ENCODE measurements around the gene ARAP1. TPM values are rescaled to one million over a fixed set of nuclear protein-coding genes. Genes with fewer than 3 reads are reported as not detected.

ARAP1 gene
- total RNA-seq, 1 experiment from 2014 or later, result 76.1 TPM

DNA sequence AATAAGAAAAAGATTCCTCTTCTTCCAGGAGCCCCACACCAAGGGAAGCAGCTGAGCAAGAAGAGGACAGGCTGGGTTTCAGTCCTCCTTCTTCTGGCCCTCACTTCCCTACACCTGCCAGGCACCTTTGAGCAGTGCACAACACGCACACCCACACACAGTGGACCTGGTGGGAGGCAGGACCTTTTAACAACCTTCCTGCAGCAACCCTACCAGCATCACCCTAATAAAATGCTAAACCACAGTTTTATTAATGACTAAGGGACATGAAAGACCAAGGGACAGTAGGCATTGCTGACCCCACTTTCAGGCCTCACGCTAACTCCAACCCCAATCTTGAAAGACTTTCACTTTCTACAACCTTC lies 12.2 kb downstream of the ARAP1 start:
- Histone ChIP-seq H3K4me2 (ENCODE audit: low read depth, low read length, poor library complexity, severe bottlenecking) (peak overlapping the region; percentile 85), H3K79me2 (ENCODE audit: low read length) (peaks cover 89% of the 10 kb centered on the region), H3K9me2 (replicated peaks; ENCODE audit: insufficient read depth, low read length) (no peaks in the 10 kb centered on the region), H3K9ac (ENCODE audit: low read length) (peak overlapping the region; percentile 91), H3K4me3 (ENCODE audit: low read length) (peak overlapping the region; percentile 70; the same call in 1 of the 2 replicates), H3K9me3 (ENCODE audit: low read length) (no peaks in the 10 kb centered on the region), H4K20me1 (ENCODE audit: insufficient read depth, low read depth, low read length) (peaks cover 11% of the 10 kb centered on the region; the same call in 1 of the 2 replicates), H3K4me1 (ENCODE audit: low read length) (peaks cover 89% of the 10 kb centered on the region), H3K27me3 (ENCODE audit: low read length) (no peaks in the 10 kb centered on the region), H2AFZ (ENCODE audit: low read length) (no peak overlapping the region), H3K36me3 (ENCODE audit: insufficient read depth, low read length) (no peaks in the 10 kb centered on the region), H3K27ac (ENCODE audit: low read length) (peak overlapping the region; percentile 98)
- DNase-seq, result peak; percentile 62

DNA sequence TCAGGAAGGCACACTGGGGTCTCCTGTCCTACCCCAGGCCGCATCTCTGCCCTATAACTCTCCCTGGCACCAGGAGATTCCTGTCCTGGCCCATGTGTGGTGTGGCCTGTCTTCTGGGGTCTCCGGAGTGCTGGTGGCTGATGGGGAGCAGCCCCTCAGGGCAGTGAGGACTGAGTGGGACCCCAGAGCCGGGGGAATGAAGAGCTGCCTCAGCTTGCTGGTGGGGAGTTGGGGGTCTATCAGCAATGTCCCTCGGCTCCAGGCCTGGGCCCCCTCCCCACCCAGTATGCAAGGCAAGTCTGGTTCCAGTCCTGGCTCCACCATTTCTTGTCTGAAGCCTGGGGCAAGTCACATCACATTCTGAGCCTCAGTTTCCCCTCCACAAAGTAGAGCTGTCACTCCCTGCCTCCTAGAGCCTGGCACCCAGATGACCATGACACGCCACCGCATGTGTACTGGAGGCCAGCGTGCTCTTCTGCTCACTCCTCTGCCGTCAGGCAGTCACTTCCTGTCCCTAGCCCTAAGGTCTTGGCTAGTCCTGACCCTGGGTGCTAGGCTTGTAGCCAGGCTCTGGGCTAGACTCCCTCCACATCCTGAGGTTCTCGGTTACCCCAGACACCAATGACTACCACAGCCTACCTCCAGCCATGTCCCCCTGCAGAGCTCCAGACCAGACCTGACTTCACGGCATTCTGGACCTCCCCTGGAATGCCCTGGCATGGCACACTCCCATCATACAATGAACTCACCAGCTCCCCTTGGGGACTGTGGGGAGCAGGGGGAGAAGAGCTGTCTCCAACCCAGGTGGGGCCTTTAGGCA lies 12.8 kb downstream of the ARAP1 start:
- H3K4me3 ChIP-seq (ENCODE audit: low read length), result peak overlapping the region; percentile 70

DNA sequence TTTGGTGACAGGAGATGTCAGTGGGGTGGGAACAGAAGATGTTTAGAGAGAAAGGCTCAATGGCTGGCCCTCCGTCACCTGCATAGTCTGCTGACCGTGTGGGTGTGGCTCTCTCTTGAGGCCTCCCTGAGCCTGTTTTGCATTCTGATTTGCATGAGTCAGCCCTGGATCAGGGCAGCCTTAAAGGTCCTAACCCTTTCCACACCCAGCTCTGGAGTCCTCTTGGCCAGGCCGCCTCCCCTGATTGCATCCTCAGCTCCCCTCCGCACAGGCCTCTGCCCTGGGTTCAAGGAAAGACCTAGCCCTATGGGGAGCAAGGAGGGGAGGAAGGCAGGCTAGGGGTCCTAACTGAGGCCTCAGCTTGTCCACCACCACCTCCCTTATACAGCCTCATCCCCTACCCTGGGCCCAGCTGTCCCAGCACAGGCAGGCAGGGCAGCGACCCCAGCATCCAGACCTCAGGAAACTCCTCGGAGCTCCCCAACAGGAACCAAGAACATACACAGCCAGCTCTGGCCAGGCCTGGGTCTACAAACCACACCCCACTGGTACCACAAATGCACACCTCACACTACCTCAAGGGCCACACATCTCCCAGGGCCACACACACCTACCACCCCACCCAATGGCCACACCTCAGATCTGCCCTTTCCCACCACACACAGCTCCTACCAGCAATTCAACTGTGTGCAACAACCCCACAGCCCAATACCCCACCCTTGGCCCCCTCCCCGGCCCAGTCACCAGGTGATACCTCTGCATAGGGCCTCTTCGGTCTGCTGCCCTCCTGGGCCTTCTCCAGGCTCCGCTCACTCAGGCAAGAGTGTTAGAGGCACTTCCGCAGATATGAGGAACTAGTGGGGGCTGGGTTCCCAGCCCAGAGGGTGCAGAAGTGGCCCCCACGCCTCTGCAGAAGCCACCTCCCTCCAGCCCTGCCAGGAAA lies 13.7 kb downstream of the ARAP1 start:
- no peaks in the 10 kb centered on the region for H3K9me2 ChIP-seq (replicated peaks; ENCODE audit: insufficient read depth, low read length)
- peaks cover 88% of the 10 kb centered on the region for H3K79me2 ChIP-seq (ENCODE audit: low read length)
- peaks cover 73% of the 10 kb centered on the region for H3K4me1 ChIP-seq (ENCODE audit: low read length)
- peak overlapping the region; percentile 98 for H3K27ac ChIP-seq (ENCODE audit: low read length)
- 0 out of 2 replicates have a peak, but pooled peaks cover under 1% of the 10 kb centered on the region for H3K36me3 ChIP-seq (ENCODE audit: insufficient read depth, low read length)
- peak overlapping the region; percentile 91 for H3K9ac ChIP-seq (ENCODE audit: low read length)
- DNase-seq, result peak; percentile 94
- no peaks in the 10 kb centered on the region for H3K27me3 ChIP-seq (ENCODE audit: low read length)
- H3K4me3 ChIP-seq (ENCODE audit: low read length), result peak overlapping the region; percentile 70
- H2AFZ ChIP-seq (ENCODE audit: low read length), result no peak overlapping the region
- no peaks in the 10 kb centered on the region for H3K9me3 ChIP-seq (ENCODE audit: low read length)
- peak overlapping the region; percentile 85 for H3K4me2 ChIP-seq (ENCODE audit: low read depth, low read length, poor library complexity, severe bottlenecking)
- peaks cover under 1% of the 10 kb centered on the region; the same call in 1 of the 2 replicates for H4K20me1 ChIP-seq (ENCODE audit: insufficient read depth, low read depth, low read length)

More for the DNA sequence above, 12.8 kb downstream of the ARAP1 start:
- Histone ChIP-seq H3K79me2 (ENCODE audit: low read length) (peaks cover 89% of the 10 kb centered on the region), H3K9me3 (ENCODE audit: low read length) (no peaks in the 10 kb centered on the region), H2AFZ (ENCODE audit: low read length) (no peak overlapping the region), H3K9me2 (replicated peaks; ENCODE audit: insufficient read depth, low read length) (no peaks in the 10 kb centered on the region), H3K4me1 (ENCODE audit: low read length) (peaks cover 83% of the 10 kb centered on the region), H3K4me2 (ENCODE audit: low read depth, low read length, poor library complexity, severe bottlenecking) (peak overlapping the region; percentile 85), H4K20me1 (ENCODE audit: insufficient read depth, low read depth, low read length) (peaks cover 9% of the 10 kb centered on the region; the same call in 1 of the 2 replicates), H3K36me3 (ENCODE audit: insufficient read depth, low read length) (no peaks in the 10 kb centered on the region), H3K27me3 (ENCODE audit: low read length) (no peaks in the 10 kb centered on the region), H3K9ac (ENCODE audit: low read length) (peak overlapping the region; percentile 91), H3K27ac (ENCODE audit: low read length) (peak overlapping the region; percentile 98)
- peak; percentile 70 for DNase-seq

DNA sequence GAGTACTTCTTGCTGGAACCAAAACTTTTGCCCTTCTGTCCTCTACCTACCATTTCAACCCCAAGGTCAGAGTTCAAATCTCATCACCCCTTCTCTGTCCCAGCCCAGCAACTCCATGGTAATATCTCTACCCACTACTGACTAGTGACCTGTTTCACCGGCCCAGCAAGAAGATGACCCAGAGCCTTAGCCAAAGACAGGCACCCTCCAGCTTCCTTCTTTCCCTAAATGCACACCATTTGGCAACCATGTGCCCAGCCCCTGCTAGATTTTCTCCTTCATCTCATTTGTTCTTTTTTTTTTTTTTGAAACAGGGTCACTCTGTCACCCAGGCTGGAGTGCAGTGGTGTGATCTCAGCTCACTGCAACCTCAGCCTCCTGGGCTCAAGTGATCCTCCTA lies 14.9 kb downstream of the ARAP1 start:
- H3K79me2 ChIP-seq (ENCODE audit: low read length), result peaks cover 89% of the 10 kb centered on the region
- H3K4me3 ChIP-seq (ENCODE audit: low read length), result peak overlapping the region; percentile 70; the same call in 1 of the 2 replicates
- H3K9ac ChIP-seq (ENCODE audit: low read length), result peak overlapping the region; percentile 91

DNA sequence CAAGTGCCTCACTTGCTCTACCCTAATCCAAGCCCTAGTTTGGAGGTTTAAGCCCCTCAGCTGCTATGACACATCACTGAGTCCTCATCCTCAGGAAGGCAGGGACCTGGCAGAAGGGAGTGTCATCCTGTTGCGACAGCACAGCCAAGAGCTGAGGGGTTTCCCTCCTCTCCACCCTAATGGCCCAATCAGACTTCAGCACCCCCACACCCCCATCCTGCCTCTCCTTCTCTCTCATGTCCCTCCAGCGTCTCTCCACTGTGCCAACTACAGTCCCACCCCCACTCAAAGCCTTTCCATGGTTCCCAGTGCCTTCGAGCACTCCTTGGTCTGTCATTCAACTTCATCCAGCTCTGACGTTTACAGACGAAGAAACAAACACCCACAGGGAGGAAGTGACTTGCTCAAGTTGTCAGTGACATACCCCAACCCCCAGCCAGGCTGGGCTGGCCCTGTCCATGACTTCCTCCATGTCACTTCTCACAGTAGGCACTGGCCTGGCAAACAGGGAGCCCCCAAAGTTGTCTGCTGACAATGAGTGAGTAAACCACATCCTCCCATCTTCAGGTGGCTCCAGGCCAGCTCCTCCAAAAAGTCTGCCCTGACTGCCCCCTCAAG lies 15.6 kb downstream of the ARAP1 start:
- peak overlapping the region; percentile 98 for H3K27ac ChIP-seq (ENCODE audit: low read length)
- peak overlapping the region; percentile 5; the same call in 1 of the 2 replicates for H3K4me3 ChIP-seq (ENCODE audit: low read length)
- DNase-seq, result peak; percentile 60
- peak overlapping the region; percentile 85 for H3K4me2 ChIP-seq (ENCODE audit: low read depth, low read length, poor library complexity, severe bottlenecking)
- peaks cover 85% of the 10 kb centered on the region for H3K79me2 ChIP-seq (ENCODE audit: low read length)
- no peaks in the 10 kb centered on the region for H3K9me2 ChIP-seq (replicated peaks; ENCODE audit: insufficient read depth, low read length)
- peaks cover 19% of the 10 kb centered on the region for H3K36me3 ChIP-seq (ENCODE audit: insufficient read depth, low read length)
- no peaks in the 10 kb centered on the region for H4K20me1 ChIP-seq (ENCODE audit: insufficient read depth, low read depth, low read length)
- H2AFZ ChIP-seq (ENCODE audit: low read length), result no peak overlapping the region
- H3K9me3 ChIP-seq (ENCODE audit: low read length), result no peaks in the 10 kb centered on the region; the same call in 1 of the 2 replicates
- H3K27me3 ChIP-seq (ENCODE audit: low read length), result no peaks in the 10 kb centered on the region
- H3K9ac ChIP-seq (ENCODE audit: low read length), result peak overlapping the region; percentile 91
- H3K4me1 ChIP-seq (ENCODE audit: low read length), result peaks cover 54% of the 10 kb centered on the region

More for the DNA sequence above, 14.9 kb downstream of the ARAP1 start:
- DNase-seq, result no peak
- H3K4me2 ChIP-seq (ENCODE audit: low read depth, low read length, poor library complexity, severe bottlenecking), result peak overlapping the region; percentile 85
- no peaks in the 10 kb centered on the region for H4K20me1 ChIP-seq (ENCODE audit: insufficient read depth, low read depth, low read length)
- H3K4me1 ChIP-seq (ENCODE audit: low read length), result peaks cover 62% of the 10 kb centered on the region
- no peaks in the 10 kb centered on the region; the same call in 1 of the 2 replicates for H3K9me3 ChIP-seq (ENCODE audit: low read length)
- H3K36me3 ChIP-seq (ENCODE audit: insufficient read depth, low read length), result peaks cover 12% of the 10 kb centered on the region
- no peak overlapping the region for H2AFZ ChIP-seq (ENCODE audit: low read length)
- no peaks in the 10 kb centered on the region for H3K27me3 ChIP-seq (ENCODE audit: low read length)
- H3K27ac ChIP-seq (ENCODE audit: low read length), result peak overlapping the region; percentile 98
- no peaks in the 10 kb centered on the region for H3K9me2 ChIP-seq (replicated peaks; ENCODE audit: insufficient read depth, low read length)

DNA sequence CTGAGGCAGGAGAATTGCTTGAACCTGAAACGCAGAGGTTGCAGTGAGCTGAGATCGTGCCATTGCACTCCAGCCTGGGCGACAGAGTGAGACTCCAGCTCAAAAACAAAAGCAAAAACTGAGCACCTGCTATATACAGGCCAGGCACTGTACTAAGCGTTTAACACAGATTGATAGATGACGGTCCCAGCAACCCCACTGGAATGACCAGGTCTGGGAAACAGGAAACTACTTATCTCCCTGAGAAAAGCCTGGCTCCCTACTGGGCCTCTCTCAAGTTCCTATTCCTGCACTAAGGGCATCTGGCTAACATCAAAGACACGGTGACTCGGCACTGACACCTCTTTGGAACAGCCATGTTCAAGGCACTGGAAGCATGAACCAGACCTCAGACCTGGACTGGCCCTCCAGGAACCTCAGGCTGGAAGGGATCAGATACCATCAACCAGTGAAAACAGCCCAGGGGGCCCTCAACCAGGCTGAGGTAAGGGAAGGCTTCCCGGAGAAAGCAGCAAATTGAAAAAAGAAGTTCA lies 16.6 kb downstream of the ARAP1 start:
- H3K4me2 ChIP-seq (ENCODE audit: low read depth, low read length, poor library complexity, severe bottlenecking), result no peak overlapping the region
- H3K4me1 ChIP-seq (ENCODE audit: low read length), result peaks cover 47% of the 10 kb centered on the region
- no peaks in the 10 kb centered on the region for H4K20me1 ChIP-seq (ENCODE audit: insufficient read depth, low read depth, low read length)
- H3K4me3 ChIP-seq (ENCODE audit: low read length), result no peak overlapping the region
- H3K9me2 ChIP-seq (replicated peaks; ENCODE audit: insufficient read depth, low read length), result no peaks in the 10 kb centered on the region
- H3K79me2 ChIP-seq (ENCODE audit: low read length), result peaks cover 86% of the 10 kb centered on the region
- H3K27me3 ChIP-seq (ENCODE audit: low read length), result no peaks in the 10 kb centered on the region
- H3K9ac ChIP-seq (ENCODE audit: low read length), result no peak overlapping the region
- DNase-seq, result no peak
- H3K27ac ChIP-seq (ENCODE audit: low read length), result peak overlapping the region; percentile 98
- H2AFZ ChIP-seq (ENCODE audit: low read length), result no peak overlapping the region
- no peaks in the 10 kb centered on the region; the same call in 1 of the 2 replicates for H3K9me3 ChIP-seq (ENCODE audit: low read length)
- peaks cover 22% of the 10 kb centered on the region for H3K36me3 ChIP-seq (ENCODE audit: insufficient read depth, low read length)

DNA sequence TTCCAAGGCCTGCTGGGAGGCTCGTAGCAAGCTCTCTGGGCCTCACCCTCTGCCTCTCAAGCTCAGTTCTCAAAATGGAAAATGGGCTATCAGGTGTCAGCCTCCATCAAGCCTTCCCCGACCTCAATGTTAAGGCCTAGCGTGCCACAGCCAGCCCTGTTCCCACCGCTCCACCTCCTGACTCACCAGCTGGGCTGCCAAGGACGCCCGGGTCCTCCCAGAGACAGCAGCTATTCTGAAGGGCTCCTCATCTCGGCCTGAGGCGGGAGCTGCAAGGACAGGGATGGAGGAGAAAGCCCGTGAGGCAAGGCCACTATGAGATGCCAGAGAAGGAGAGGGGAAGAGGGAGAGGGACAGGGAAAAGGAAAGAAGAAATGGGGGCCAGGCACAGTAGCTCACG lies 19.9 kb downstream of the ARAP1 start:
- no peak overlapping the region for H3K27ac ChIP-seq (ENCODE audit: low read length)
- DNase-seq, result no peak
- peaks cover 22% of the 10 kb centered on the region for H3K36me3 ChIP-seq (ENCODE audit: insufficient read depth, low read length)
- no peak overlapping the region for H2AFZ ChIP-seq (ENCODE audit: low read length)
- H3K9me3 ChIP-seq (ENCODE audit: low read length), result no peaks in the 10 kb centered on the region; the same call in 1 of the 2 replicates
- no peak overlapping the region for H3K4me3 ChIP-seq (ENCODE audit: low read length)
- H3K9ac ChIP-seq (ENCODE audit: low read length), result no peak overlapping the region
- H3K27me3 ChIP-seq (ENCODE audit: low read length), result no peaks in the 10 kb centered on the region
- no peaks in the 10 kb centered on the region for H4K20me1 ChIP-seq (ENCODE audit: insufficient read depth, low read depth, low read length)
- H3K4me1 ChIP-seq (ENCODE audit: low read length), result peaks cover 41% of the 10 kb centered on the region
- H3K79me2 ChIP-seq (ENCODE audit: low read length), result peaks cover 95% of the 10 kb centered on the region
- H3K9me2 ChIP-seq (replicated peaks; ENCODE audit: insufficient read depth, low read length), result no peaks in the 10 kb centered on the region
- no peak overlapping the region for H3K4me2 ChIP-seq (ENCODE audit: low read depth, low read length, poor library complexity, severe bottlenecking)
